Measurements from ENCODE around the gene BBS2.

DNA sequence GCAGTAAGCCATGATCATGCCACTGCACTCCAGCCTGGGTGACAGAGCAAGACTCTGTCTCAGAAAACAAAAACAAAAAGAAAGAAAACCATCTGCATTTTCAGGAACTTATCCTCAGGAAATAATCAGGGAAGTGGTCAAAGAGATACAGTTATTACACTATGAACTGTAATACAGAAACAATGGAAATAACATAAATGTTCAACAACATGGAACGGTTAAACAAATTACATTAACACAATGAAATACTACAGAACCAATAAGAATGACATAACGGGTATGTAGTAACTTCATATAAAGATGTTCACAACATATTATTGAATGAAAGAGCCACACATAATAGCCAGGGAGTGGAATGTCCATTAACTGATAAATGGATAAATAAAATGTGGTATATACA is 6.7 kb downstream of the BBS2 start:
- TF ChIP-seq, protein P1, sequence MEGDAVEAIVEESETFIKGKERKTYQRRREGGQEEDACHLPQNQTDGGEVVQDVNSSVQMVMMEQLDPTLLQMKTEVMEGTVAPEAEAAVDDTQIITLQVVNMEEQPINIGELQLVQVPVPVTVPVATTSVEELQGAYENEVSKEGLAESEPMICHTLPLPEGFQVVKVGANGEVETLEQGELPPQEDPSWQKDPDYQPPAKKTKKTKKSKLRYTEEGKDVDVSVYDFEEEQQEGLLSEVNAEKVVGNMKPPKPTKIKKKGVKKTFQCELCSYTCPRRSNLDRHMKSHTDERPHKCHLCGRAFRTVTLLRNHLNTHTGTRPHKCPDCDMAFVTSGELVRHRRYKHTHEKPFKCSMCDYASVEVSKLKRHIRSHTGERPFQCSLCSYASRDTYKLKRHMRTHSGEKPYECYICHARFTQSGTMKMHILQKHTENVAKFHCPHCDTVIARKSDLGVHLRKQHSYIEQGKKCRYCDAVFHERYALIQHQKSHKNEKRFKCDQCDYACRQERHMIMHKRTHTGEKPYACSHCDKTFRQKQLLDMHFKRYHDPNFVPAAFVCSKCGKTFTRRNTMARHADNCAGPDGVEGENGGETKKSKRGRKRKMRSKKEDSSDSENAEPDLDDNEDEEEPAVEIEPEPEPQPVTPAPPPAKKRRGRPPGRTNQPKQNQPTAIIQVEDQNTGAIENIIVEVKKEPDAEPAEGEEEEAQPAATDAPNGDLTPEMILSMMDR (IDR thresholded peaks at IDR 0.05 in 8 of 11, conservative IDR thresholded peaks at IDR 0.05 in 3 of 11), result no peak
- TF ChIP-seq POLR2A (IDR thresholded peaks at IDR 0.05), result no peak
- no peak for TF ChIP-seq POLR2AphosphoS5 (IDR thresholded peaks at IDR 0.05)
